ENCODE data around the gene MGAT5.
"Not testable (repeated sequence)": the region's sequence is repeated elsewhere in the genome, so short reads cannot be mapped to it uniquely, and the experiment has no call there.

MGAT5 gene

DNA sequence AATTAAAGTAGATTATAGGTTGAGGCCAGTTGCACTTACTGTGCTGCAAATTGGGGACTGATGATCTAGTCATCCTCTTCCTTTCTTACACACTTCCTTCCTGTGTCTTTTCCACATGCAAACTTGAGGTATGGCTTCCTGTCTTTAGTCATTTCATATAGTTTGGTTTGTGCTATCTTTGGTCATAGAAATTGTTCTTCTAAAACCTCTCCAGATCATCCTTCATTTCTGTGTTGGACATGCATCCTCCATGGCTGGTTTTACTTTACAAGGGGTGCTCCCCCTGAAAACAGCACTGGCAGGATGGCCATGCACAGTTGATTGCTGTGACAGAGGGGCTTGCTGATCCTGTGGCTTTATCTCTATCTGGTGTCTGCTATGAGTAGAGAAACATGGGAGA, 36.5 kb downstream of the MGAT5 start:
- peak overlapping the region; percentile 8 for H3K4me3 ChIP-seq (ENCODE audit: low read depth, low read length, poor library complexity, severe bottlenecking)
- peaks cover 100% of the 10 kb centered on the region for H3K4me1 ChIP-seq (ENCODE audit: insufficient read depth, low read length, severe bottlenecking)
- peaks cover 4% of the 10 kb centered on the region; the same call in 1 of the 2 replicates for H3K36me3 ChIP-seq (ENCODE audit: insufficient read depth, low read length)
- H3F3A ChIP-seq (ENCODE audit: insufficient read depth, low read length) = peaks cover 3% of the 10 kb centered on the region; the same call in 1 of the 2 replicates
- no peaks in the 10 kb centered on the region for H3K27me3 ChIP-seq (ENCODE audit: insufficient read depth, low read length)
- no peak overlapping the region for H2AFZ ChIP-seq (ENCODE audit: low read length)
- H3K9me3 ChIP-seq (ENCODE audit: low read length) = no peaks in the 10 kb centered on the region
- H3K9ac ChIP-seq (ENCODE audit: low read length) = peak overlapping the region; percentile 38
- peaks cover 44% of the 10 kb centered on the region for H3K79me2 ChIP-seq (ENCODE audit: insufficient read depth, low read length)
- no peaks in the 10 kb centered on the region for H3K9me2 ChIP-seq (ENCODE audit: low read depth, low read length)
- peak overlapping the region; percentile 59 for H3K4me2 ChIP-seq (ENCODE audit: low read length)
- no peaks in the 10 kb centered on the region for H4K20me1 ChIP-seq (ENCODE audit: insufficient read depth, low read length)
- TF ChIP-seq, protein P1, sequence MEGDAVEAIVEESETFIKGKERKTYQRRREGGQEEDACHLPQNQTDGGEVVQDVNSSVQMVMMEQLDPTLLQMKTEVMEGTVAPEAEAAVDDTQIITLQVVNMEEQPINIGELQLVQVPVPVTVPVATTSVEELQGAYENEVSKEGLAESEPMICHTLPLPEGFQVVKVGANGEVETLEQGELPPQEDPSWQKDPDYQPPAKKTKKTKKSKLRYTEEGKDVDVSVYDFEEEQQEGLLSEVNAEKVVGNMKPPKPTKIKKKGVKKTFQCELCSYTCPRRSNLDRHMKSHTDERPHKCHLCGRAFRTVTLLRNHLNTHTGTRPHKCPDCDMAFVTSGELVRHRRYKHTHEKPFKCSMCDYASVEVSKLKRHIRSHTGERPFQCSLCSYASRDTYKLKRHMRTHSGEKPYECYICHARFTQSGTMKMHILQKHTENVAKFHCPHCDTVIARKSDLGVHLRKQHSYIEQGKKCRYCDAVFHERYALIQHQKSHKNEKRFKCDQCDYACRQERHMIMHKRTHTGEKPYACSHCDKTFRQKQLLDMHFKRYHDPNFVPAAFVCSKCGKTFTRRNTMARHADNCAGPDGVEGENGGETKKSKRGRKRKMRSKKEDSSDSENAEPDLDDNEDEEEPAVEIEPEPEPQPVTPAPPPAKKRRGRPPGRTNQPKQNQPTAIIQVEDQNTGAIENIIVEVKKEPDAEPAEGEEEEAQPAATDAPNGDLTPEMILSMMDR (IDR thresholded peaks at IDR 0.05; ENCODE audit: low read length) = no peak
- no peak for TF ChIP-seq EZH2 (IDR thresholded peaks at IDR 0.05; ENCODE audit: borderline replicate concordance, low read length)
- H3K27ac ChIP-seq (ENCODE audit: low read depth, low read length, poor library complexity, severe bottlenecking) = peak overlapping the region; percentile 97

DNA sequence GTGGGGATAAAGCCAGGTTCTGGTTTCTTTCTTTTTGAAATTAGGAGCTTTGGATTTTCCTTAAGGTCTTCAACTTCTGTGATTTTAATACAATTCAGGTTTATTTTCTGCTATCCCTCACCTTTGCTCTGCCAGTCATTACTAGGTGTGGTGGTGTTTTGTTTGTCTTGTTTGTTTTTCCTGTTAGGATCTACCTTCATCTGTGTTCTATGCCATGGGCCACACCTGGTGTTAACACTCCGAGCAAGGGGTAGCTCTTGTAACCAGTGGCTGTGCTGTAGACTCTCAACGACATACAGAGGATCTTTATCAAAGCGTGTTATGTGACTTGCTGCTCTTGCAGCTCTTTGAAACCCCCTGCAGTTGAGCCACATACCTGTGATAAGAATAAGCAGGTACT, 38.6 kb downstream of the MGAT5 start:
- Histone ChIP-seq H3K79me2 (ENCODE audit: insufficient read depth, low read length) (peaks cover 48% of the 10 kb centered on the region), H2AFZ (ENCODE audit: low read length) (no peak overlapping the region), H3K9me2 (ENCODE audit: low read depth, low read length) (no peaks in the 10 kb centered on the region), H3K9me3 (ENCODE audit: low read length) (no peaks in the 10 kb centered on the region), H3K9ac (ENCODE audit: low read length) (peak overlapping the region; percentile 59), H3K4me1 (ENCODE audit: insufficient read depth, low read length, severe bottlenecking) (peaks cover 97% of the 10 kb centered on the region), H3K4me2 (ENCODE audit: low read length) (peak overlapping the region; percentile 63), H3K27ac (ENCODE audit: low read depth, low read length, poor library complexity, severe bottlenecking) (peak overlapping the region; percentile 97), H3K36me3 (ENCODE audit: insufficient read depth, low read length) (peaks cover 12% of the 10 kb centered on the region; the same call in 1 of the 2 replicates), H3K27me3 (ENCODE audit: insufficient read depth, low read length) (no peaks in the 10 kb centered on the region), H4K20me1 (ENCODE audit: insufficient read depth, low read length) (no peaks in the 10 kb centered on the region), H3K4me3 (ENCODE audit: low read depth, low read length, poor library complexity, severe bottlenecking) (peak overlapping the region; percentile 36), H3F3A (ENCODE audit: insufficient read depth, low read length) (peaks cover 3% of the 10 kb centered on the region; the same call in 1 of the 2 replicates)
- TF ChIP-seq, protein P1 (IDR thresholded peaks at IDR 0.05; ENCODE audit: low read length) = no peak
- TF ChIP-seq EZH2 (IDR thresholded peaks at IDR 0.05; ENCODE audit: borderline replicate concordance, low read length) = no peak

DNA sequence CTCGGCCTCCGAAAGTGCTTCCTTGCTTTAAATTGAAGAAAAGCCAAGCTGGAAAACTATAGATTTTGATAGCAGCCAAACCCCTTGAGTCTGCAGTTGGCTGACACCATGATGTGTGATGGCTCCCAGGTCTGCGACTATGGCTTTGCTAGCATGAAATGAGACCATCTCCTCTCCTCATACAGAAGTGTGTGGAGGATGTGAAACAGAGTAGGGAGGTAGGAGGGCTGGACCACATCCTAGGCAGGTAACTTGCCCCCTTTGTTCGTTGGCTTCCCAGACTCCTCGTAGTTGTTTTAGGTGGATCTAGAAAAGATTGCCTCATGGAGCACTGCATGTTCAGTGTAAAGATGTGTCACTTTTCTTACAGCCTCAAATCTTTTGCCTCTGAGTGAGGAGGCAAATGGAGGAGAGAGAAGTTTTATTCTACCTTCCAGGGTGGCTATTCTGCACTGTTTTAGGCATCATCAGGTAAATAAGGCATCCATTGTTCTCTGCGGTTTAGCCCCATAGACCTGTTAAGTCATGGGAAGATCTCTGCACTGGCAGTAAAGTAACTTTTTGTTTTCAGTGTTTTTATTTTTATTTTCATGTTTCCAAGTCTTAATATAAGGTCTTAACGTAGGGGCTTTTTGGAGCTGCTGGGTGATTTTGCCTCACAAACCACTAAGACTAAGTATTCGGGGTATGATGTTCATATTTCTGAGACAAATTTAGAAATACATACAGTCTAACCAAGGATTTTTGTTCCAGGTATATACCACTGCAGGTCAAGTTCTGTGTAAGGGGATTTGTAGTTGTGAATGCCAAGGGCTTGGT, 40.1 kb downstream of the MGAT5 start:
- Histone ChIP-seq H3K9me2 (ENCODE audit: low read depth, low read length) (no peaks in the 10 kb centered on the region), H3K9me3 (ENCODE audit: low read length) (no peaks in the 10 kb centered on the region), H3K4me1 (ENCODE audit: insufficient read depth, low read length, severe bottlenecking) (peaks cover 90% of the 10 kb centered on the region), H3F3A (ENCODE audit: insufficient read depth, low read length) (peaks cover 3% of the 10 kb centered on the region; the same call in 1 of the 2 replicates), H3K79me2 (ENCODE audit: insufficient read depth, low read length) (peaks cover 49% of the 10 kb centered on the region), H3K27ac (ENCODE audit: low read depth, low read length, poor library complexity, severe bottlenecking) (peak overlapping the region; percentile 97), H3K4me2 (ENCODE audit: low read length) (peak overlapping the region; percentile 63), H3K4me3 (ENCODE audit: low read depth, low read length, poor library complexity, severe bottlenecking) (peak overlapping the region; percentile 6), H3K36me3 (ENCODE audit: insufficient read depth, low read length) (peaks cover 21% of the 10 kb centered on the region; the same call in 1 of the 2 replicates), H3K27me3 (ENCODE audit: insufficient read depth, low read length) (no peaks in the 10 kb centered on the region), H4K20me1 (ENCODE audit: insufficient read depth, low read length) (no peaks in the 10 kb centered on the region), H2AFZ (ENCODE audit: low read length) (no peak overlapping the region), H3K9ac (ENCODE audit: low read length) (peak overlapping the region; percentile 36)
- TF ChIP-seq, protein P1 (IDR thresholded peaks at IDR 0.05; ENCODE audit: low read length) = no peak
- no peak for TF ChIP-seq EZH2 (IDR thresholded peaks at IDR 0.05; ENCODE audit: borderline replicate concordance, low read length)

DNA sequence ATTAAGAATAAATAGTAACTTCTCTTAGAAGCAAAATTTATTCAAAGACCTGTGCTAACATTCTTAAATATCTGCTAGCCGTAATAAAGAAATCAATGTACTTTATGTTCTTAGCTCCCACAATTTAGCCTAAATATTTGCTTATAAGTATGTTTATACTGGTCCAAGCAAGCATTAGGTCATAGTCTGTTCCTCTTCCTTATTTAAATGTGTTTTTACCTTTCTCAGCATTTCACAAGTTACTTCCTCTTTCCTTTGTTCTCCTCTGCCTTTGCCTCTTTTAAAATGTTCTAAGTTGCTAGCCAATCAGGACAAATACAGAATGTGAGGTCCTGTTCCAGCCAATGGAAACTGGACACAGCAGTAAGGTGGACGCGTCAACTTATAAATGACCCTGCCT, 40.7 kb downstream of the MGAT5 start:
- H3K9me2 ChIP-seq (ENCODE audit: low read depth, low read length); H3F3A ChIP-seq (ENCODE audit: insufficient read depth, low read length); H3K27me3 ChIP-seq (ENCODE audit: insufficient read depth, low read length); H3K9me3 ChIP-seq (ENCODE audit: low read length); H4K20me1 ChIP-seq (ENCODE audit: insufficient read depth, low read length); H2AFZ ChIP-seq (ENCODE audit: low read length): not testable (repeated sequence)
- peak overlapping the region; percentile 97 for H3K27ac ChIP-seq (ENCODE audit: low read depth, low read length, poor library complexity, severe bottlenecking)
- peaks cover 51% of the 10 kb centered on the region for H3K79me2 ChIP-seq (ENCODE audit: insufficient read depth, low read length)
- H3K4me3 ChIP-seq (ENCODE audit: low read depth, low read length, poor library complexity, severe bottlenecking) = peak overlapping the region; percentile 29
- H3K9ac ChIP-seq (ENCODE audit: low read length) = peak overlapping the region; percentile 56; the same call in 1 of the 2 replicates
- peaks cover 86% of the 10 kb centered on the region for H3K4me1 ChIP-seq (ENCODE audit: insufficient read depth, low read length, severe bottlenecking)
- H3K36me3 ChIP-seq (ENCODE audit: insufficient read depth, low read length) = peaks cover 24% of the 10 kb centered on the region; the same call in 1 of the 2 replicates
- peak overlapping the region; percentile 63 for H3K4me2 ChIP-seq (ENCODE audit: low read length)
